K562 (cell line): ENCODE data around the gene TIMM50. TPM values are rescaled to one million over a fixed set of nuclear protein-coding genes. Genes with fewer than 3 reads are reported as not detected.

Experiments used
- ATAC-seq: fragments of 200-7000 bp; cut with Tn5 transposase; 3 replicates; pipeline ENCODE4 v1.9.1; 2020; ENCODE audit warnings: moderate library complexity
- BruUV-seq: library from RNA; stranded (reverse); fragments of 400-500 nt; replicated peaks from 2 replicates; lab custom pipeline; 2021; lab: Mats Ljungman, UMichigan
- CTCF ChIA-PET: fragments of 300-600 bp; formaldehyde crosslinking; extraction: SDS; loops from one replicate; lab custom pipeline; 2021; ENCODE audit warnings: low intra/inter-chr PET ratio; lab: Yijun Ruan, JAX
- POLR2A ChIA-PET: fragments of 300-600, 350-650 bp; sonication (Branson Sonifier 250); formaldehyde crosslinking; extraction: SDS; loops from one replicate; lab custom pipeline; 2021; ENCODE audit warnings: antibody characterized with exemption, inconsistent platforms; lab: Yijun Ruan, JAX
- DNase-seq, 4 experiments: peaks; one replicate each; pipeline versions ENCODE4 v3.0.0 to v3.0.0-alpha.2; 2011 to 2018; ENCODE audit warnings: low spot score in 3 of 4, mixed read lengths in 3 of 4; ENCODE audit errors: extremely low read depth in 1 of 4
- FAIRE-seq: peaks from 2 replicates; lab custom pipeline; 2011; peaks lifted over from hg19 to GRCh38; lab: Jason Lieb, UNC
- H2AFZ ChIP-seq: 2 replicates; pipeline ENCODE4 v1.6.0; 2011; ENCODE audit warnings: low read depth, low read length, control low read depth, inconsistent platforms
- H3K27ac ChIP-seq: fragments of 200-600 bp; 3 replicates; pipeline ENCODE4 v1.8.0; 2011; ENCODE audit warnings: low read depth, mild to moderate bottlenecking, control low read depth, inconsistent platforms, low read length, moderate library complexity, mixed read lengths; ENCODE audit errors: extremely low read depth
- H3K27me3 ChIP-seq, 2 experiments: fragments of 300-600 bp in 1 of 2; 2 replicates in 1 of 2; 3 replicates in 1 of 2; pipeline versions ENCODE4 v1.6.0 to v1.8.0; 2011; ENCODE audit warnings: inconsistent platforms in 2 of 2, low read length in 2 of 2, mild to moderate bottlenecking in 1 of 2, mixed read lengths in 1 of 2, moderate library complexity in 1 of 2; ENCODE audit not compliant: control insufficient read depth in 2 of 2, insufficient read depth in 2 of 2
- H3K36me3 ChIP-seq: fragments of 300-600 bp; 3 replicates; pipeline ENCODE4 v1.8.0; 2011; ENCODE audit warnings: mild to moderate bottlenecking, low read length, inconsistent platforms; ENCODE audit not compliant: control insufficient read depth, insufficient read depth
- H3K4me1 ChIP-seq, 2 experiments: fragments of 200-600 bp in 1 of 2; replicated peaks in 1 of 2; 2 replicates in 1 of 2; 3 replicates in 1 of 2; pipeline versions ENCODE4 v1.5.1 to v1.8.0; 2011; ENCODE audit warnings: inconsistent platforms in 2 of 2, low read length in 2 of 2, mild to moderate bottlenecking in 1 of 2, mixed read lengths in 1 of 2, moderate library complexity in 1 of 2; ENCODE audit not compliant: control insufficient read depth in 2 of 2, insufficient read depth in 2 of 2
- H3K4me2 ChIP-seq: 2 replicates; pipeline ENCODE4 v1.6.1; 2011; ENCODE audit warnings: low read length, control low read depth, inconsistent platforms, mixed read lengths; ENCODE audit not compliant: insufficient read depth
- H3K4me3 ChIP-seq: fragments of 200-600 bp; sonication (generic), shearing (Covaris generic); 2 replicates; pipeline ENCODE4 v1.5.1; 2016; ENCODE audit warnings: control low read depth, inconsistent platforms
- H3K79me2 ChIP-seq: fragments of 200-600 bp; 3 replicates; pipeline ENCODE4 v1.8.0; 2011; ENCODE audit warnings: low read length, inconsistent platforms; ENCODE audit not compliant: control insufficient read depth, insufficient read depth
- H3K9ac ChIP-seq, 2 experiments: 2 replicates each; pipeline versions ENCODE4 v1.6.0 to v1.6.1; 2011; ENCODE audit warnings: low read depth in 2 of 2, low read length in 2 of 2, control low read depth in 1 of 2, inconsistent platforms in 1 of 2, mild to moderate bottlenecking in 1 of 2, mixed read lengths in 1 of 2; ENCODE audit not compliant: insufficient read depth in 1 of 2
- H3K9me1 ChIP-seq: one replicate; pipeline ENCODE4 v1.6.0; 2011; ENCODE audit warnings: inconsistent platforms, mild to moderate bottlenecking, low read length, moderate library complexity; ENCODE audit not compliant: control insufficient read depth, insufficient read depth
- H3K9me3 ChIP-seq: replicated peaks from 2 replicates; pipeline ENCODE4 v1.5.1; 2011; ENCODE audit warnings: low read depth, low read length, inconsistent platforms; ENCODE audit not compliant: control insufficient read depth, insufficient read depth
- H4K20me1 ChIP-seq: replicated peaks from 2 replicates; pipeline ENCODE4 v1.6.1; 2011; ENCODE audit warnings: low read length, inconsistent platforms, mixed read lengths; ENCODE audit not compliant: control insufficient read depth, insufficient read depth
- ZBTB11 ChIP-seq, 3 experiments: fragments of 200-800 bp in 1 of 3; fragments of 250-450 bp in 1 of 3; fragments of 450-650 bp in 1 of 3; sonication (Bioruptor Pico) in 1 of 3; sonication (Bioruptor generic) in 1 of 3; formaldehyde crosslinking in 1 of 3; IDR thresholded peaks; 2 replicates each; pipeline versions ENCODE4 v1.6.1 to v1.8.0; 2016 to 2022; ENCODE audit warnings: mild to moderate bottlenecking in 2 of 3, missing genetic modification characterization in 2 of 3, missing compliant biosample characterization in 1 of 3, moderate library complexity in 1 of 3
- WGBS: fragments of 100-300 bp; shearing (Covaris generic); methylation state at CpG from one replicate; pipeline ENCODE4 v1.1.6; 2016; ENCODE audit warnings: low coverage, mixed read lengths; ENCODE audit not compliant: insufficient coverage; ENCODE audit errors: missing lambda C conversion rate; 5-methylcytosine and 5-hydroxymethylcytosine counted together
- in situ Hi-C: fragments of 300-500 bp; cut with MboI; formaldehyde crosslinking; loops from 4 replicates; pipeline ENCODE4 v1.15.0; 2018; ENCODE audit warnings: inconsistent platforms, mixed read lengths
- intact Hi-C: fragments of 100-400 bp; cut with micrococcal nuclease; formaldehyde crosslinking; loops from 2 replicates; pipeline ENCODE4 v1.14.2; 2022
- polyA plus RNA-seq, 8 experiments: library from polyadenylated mRNA; depleted of rRNA in 4 of 8; stranded (reverse) in 5 of 8; unstranded in 3 of 8; fragments of >200 nt; fragmentation: Nextera tagmentation in 2 of 8; fragmentation: Illumina TruSeq in 1 of 8; extraction: Ambion mirVana in 2 of 8; extraction: Trizol in 1 of 8; gene quantifications; 2 replicates each; pipeline versions ENCODE4 v1.2.1 to v1.2.3, GENCODE V29; 2011 to 2014; ENCODE audit warnings: inconsistent platforms in 1 of 8, missing spikeins in 1 of 8
- total RNA-seq, 7 experiments: library from RNA; depleted of rRNA in 6 of 7; stranded (reverse); fragments of >200 nt in 6 of 7; fragmentation: Illumina TruSeq in 2 of 7; extraction: Trizol in 2 of 7; gene quantifications; 2 replicates each; pipeline versions ENCODE4 v1.2.1 to v1.2.3, GENCODE V29; 2011 to 2021; ENCODE audit warnings: low replicate concordance in 1 of 7
- TF ChIP-seq, protein P1 (sequence below): sonication (generic); formaldehyde crosslinking; IDR thresholded peaks from 2 replicates; pipeline ENCODE4 v1.8.1; 2023; ENCODE audit warnings: mild to moderate bottlenecking, missing genetic modification reagents

Gene TIMM50
- total and polyA plus RNA-seq, 9 of the 15 experiments (the other 6 are each of a cell fraction or from before 2014, with no cell fraction given): 28.3 to 221 (median 170) TPM

DNA sequence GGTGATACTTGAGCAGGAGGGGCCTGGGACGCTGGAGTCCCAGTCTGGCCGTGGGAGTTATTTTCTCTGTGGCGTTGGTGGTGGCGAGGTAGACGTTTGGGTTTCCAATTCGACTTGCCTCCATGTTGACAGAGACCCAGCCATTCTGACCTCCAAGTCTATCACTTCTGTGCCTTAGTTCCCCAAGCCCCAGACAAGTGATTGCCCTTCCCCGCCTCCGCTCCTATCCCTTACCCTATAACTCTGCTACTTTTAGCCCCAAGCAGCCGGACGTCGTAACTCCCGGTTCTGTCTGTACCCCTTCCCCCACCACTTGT, 549 bp downstream of the TIMM50 start:
- Histone ChIP-seq H4K20me1 (0 out of 2 replicates have a peak, but pooled peaks cover 9% of the 10 kb centered on the region), H3K27me3 (no peaks in the 10 kb centered on the region), H3K4me1 (peaks cover 10 to 17% of the 10 kb centered on the region in 2 experiments; a peak in 4 of 5 replicates), H3K9ac (peak overlapping the region; percentile 98 to 99), H3K4me3 (peak overlapping the region; percentile 94), H3K9me3 (no peaks in the 10 kb centered on the region), H3K4me2 (peak overlapping the region; percentile 92), H3K36me3 (peaks cover 53% of the 10 kb centered on the region), H2AFZ (peak overlapping the region; percentile 70), H3K9me1 (no peaks in the 10 kb centered on the region), H3K79me2 (peaks cover 35% of the 10 kb centered on the region), H3K27ac (peak overlapping the region; percentile 92)
- in situ Hi-C loops: no loop called here
- TF ChIP-seq, protein P1, sequence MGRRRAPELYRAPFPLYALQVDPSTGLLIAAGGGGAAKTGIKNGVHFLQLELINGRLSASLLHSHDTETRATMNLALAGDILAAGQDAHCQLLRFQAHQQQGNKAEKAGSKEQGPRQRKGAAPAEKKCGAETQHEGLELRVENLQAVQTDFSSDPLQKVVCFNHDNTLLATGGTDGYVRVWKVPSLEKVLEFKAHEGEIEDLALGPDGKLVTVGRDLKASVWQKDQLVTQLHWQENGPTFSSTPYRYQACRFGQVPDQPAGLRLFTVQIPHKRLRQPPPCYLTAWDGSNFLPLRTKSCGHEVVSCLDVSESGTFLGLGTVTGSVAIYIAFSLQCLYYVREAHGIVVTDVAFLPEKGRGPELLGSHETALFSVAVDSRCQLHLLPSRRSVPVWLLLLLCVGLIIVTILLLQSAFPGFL (CRISPR knock-in tag): no peak
- 0 out of 6 replicates have a peak, but pooled peaks of 1 of the 3 experiments have one; percentile 18 for TF ChIP-seq ZBTB11 (CRISPR knock-in tag; IDR thresholded peaks at IDR 0.05)
- ATAC-seq (peak; percentile 2; the same call in 2 of the 3 replicates), FAIRE-seq (no peak), DNase-seq (no peak)
- POLR2A ChIA-PET: interaction anchor here (0.6 to 1.5 kb wide), 13 partner anchors 11 to 105 kb away, joined by 3 to 15 read pairs (median 3); partner anchors contain the start of genes DLL3, RPS16 and SUPT5H
- WGBS: under 1% methylated on average over 12 of the region's 12 CpGs
- TSS peak; percentile 38 for BruUV-seq
- CTCF ChIA-PET: no interaction called here
- intact Hi-C loops: loop anchor here (2.0 to 5.0 kb wide), 2 partner anchors 18 to 34 kb away; partner anchors contain the start of genes DLL3 and SUPT5H
